ENCODE results near the gene NKAPL. TPM values are rescaled to one million over a fixed set of nuclear protein-coding genes. Genes with fewer than 3 reads are reported as not detected.
"Not testable (repeated sequence)": the region's sequence is repeated elsewhere in the genome, so short reads cannot be mapped to it uniquely, and the experiment has no call there.

Gene NKAPL
- polyA plus RNA-seq, 1 donor from 2014 or later: not detected

- Histone ChIP-seq H3K79me2 (replicated peaks; ENCODE audit: insufficient read depth, low read length) (no peaks in the 10 kb centered on the region), H3F3A (ENCODE audit: insufficient read depth, low read length, poor library complexity, severe bottlenecking) (no peaks in the 10 kb centered on the region), H3K36me3 (ENCODE audit: insufficient read depth, low read length) (no peaks in the 10 kb centered on the region), H2AFZ (ENCODE audit: low read depth, low read length) (no peak overlapping the region), H3K27me3 (ENCODE audit: insufficient read depth, low read depth, low read length) (no peaks in the 10 kb centered on the region), H3K27ac (ENCODE audit: low read length) (no peak overlapping the region), H3K9me3 (ENCODE audit: low read length) (no peaks in the 10 kb centered on the region), H3K4me3 (ENCODE audit: low read length) (no peak overlapping the region), H3K9ac (ENCODE audit: low read length) (no peak overlapping the region), H4K20me1 (ENCODE audit: insufficient read depth) (no peaks in the 10 kb centered on the region), H3K4me2 (ENCODE audit: low read length) (no peak overlapping the region), H3K9me2 (ENCODE audit: insufficient read depth, low read length) (no peaks in the 10 kb centered on the region)
- TF ChIP-seq EP300 (conservative IDR thresholded peaks at IDR 0.05; ENCODE audit: poor library complexity, severe bottlenecking) (no peak), CTCF (IDR thresholded peaks at IDR 0.05; ENCODE audit: poor library complexity, severe bottlenecking) (no peak), SMC3 (conservative IDR thresholded peaks at IDR 0.05; ENCODE audit: poor library complexity) (no peak), POLR2AphosphoS5 (IDR thresholded peaks at IDR 0.05) (no peak), REST (IDR thresholded peaks at IDR 0.05; ENCODE audit: borderline replicate concordance) (no peak), TAF1 (IDR thresholded peaks at IDR 0.05; ENCODE audit: low read depth) (no peak), EZH2 (IDR thresholded peaks at IDR 0.05; ENCODE audit: borderline replicate concordance, insufficient read depth, low read length, poor library complexity, severe bottlenecking) (no peak), RAD21 (conservative IDR thresholded peaks at IDR 0.05) (no peak), MXI1 (conservative IDR thresholded peaks at IDR 0.05; ENCODE audit: poor library complexity, severe bottlenecking) (no peak)
These were observed 37.5 kb downstream of the NKAPL start for GRCh38 chr6:28296520-28297060.

- H3K27ac ChIP-seq (ENCODE audit: low read length): no peak overlapping the region
- H3K9me3 ChIP-seq (ENCODE audit: low read length): no peaks in the 10 kb centered on the region
- H4K20me1 ChIP-seq (ENCODE audit: insufficient read depth): no peaks in the 10 kb centered on the region
- TF ChIP-seq POLR2AphosphoS5 (IDR thresholded peaks at IDR 0.05) (no peak), EP300 (conservative IDR thresholded peaks at IDR 0.05; ENCODE audit: poor library complexity, severe bottlenecking) (no peak), SMC3 (conservative IDR thresholded peaks at IDR 0.05; ENCODE audit: poor library complexity) (no peak), TAF1 (IDR thresholded peaks at IDR 0.05; ENCODE audit: low read depth) (no peak), MXI1 (conservative IDR thresholded peaks at IDR 0.05; ENCODE audit: poor library complexity, severe bottlenecking) (no peak), CTCF (IDR thresholded peaks at IDR 0.05; ENCODE audit: poor library complexity, severe bottlenecking) (no peak), RAD21 (conservative IDR thresholded peaks at IDR 0.05) (no peak), EZH2 (IDR thresholded peaks at IDR 0.05; ENCODE audit: borderline replicate concordance, insufficient read depth, low read length, poor library complexity, severe bottlenecking) (no peak), REST (IDR thresholded peaks at IDR 0.05; ENCODE audit: borderline replicate concordance) (no peak)
- no peak overlapping the region for H3K4me2 ChIP-seq (ENCODE audit: low read length)
- no peaks in the 10 kb centered on the region for H3K79me2 ChIP-seq (replicated peaks; ENCODE audit: insufficient read depth, low read length)
- no peak overlapping the region for H3K4me3 ChIP-seq (ENCODE audit: low read length)
- H3K9me2 ChIP-seq (ENCODE audit: insufficient read depth, low read length): no peaks in the 10 kb centered on the region
- H3K9ac ChIP-seq (ENCODE audit: low read length): no peak overlapping the region
- no peaks in the 10 kb centered on the region for H3K27me3 ChIP-seq (ENCODE audit: insufficient read depth, low read depth, low read length)
- H3K36me3 ChIP-seq (ENCODE audit: insufficient read depth, low read length): no peaks in the 10 kb centered on the region
- H2AFZ ChIP-seq (ENCODE audit: low read depth, low read length): no peak overlapping the region
- no peaks in the 10 kb centered on the region for H3F3A ChIP-seq (ENCODE audit: insufficient read depth, low read length, poor library complexity, severe bottlenecking)
These were observed 44.5 kb downstream of the NKAPL start for GRCh38 chr6:28303570-28303969.

GRCh38 chr6:28306363-28306762, 47.3 kb downstream of the NKAPL start:
- H3K4me2 ChIP-seq (ENCODE audit: low read length); H3K9me2 ChIP-seq (ENCODE audit: insufficient read depth, low read length); H2AFZ ChIP-seq (ENCODE audit: low read depth, low read length); H3K9me3 ChIP-seq (ENCODE audit: low read length); H3K9ac ChIP-seq (ENCODE audit: low read length); H3K36me3 ChIP-seq (ENCODE audit: insufficient read depth, low read length); H4K20me1 ChIP-seq (ENCODE audit: insufficient read depth); H3F3A ChIP-seq (ENCODE audit: insufficient read depth, low read length, poor library complexity, severe bottlenecking); H3K27ac ChIP-seq (ENCODE audit: low read length); H3K27me3 ChIP-seq (ENCODE audit: insufficient read depth, low read depth, low read length); H3K4me3 ChIP-seq (ENCODE audit: low read length); H3K79me2 ChIP-seq (replicated peaks; ENCODE audit: insufficient read depth, low read length): not testable (repeated sequence)
